GM23338 (cell line): ENCODE data around the gene FKBP1B. TPM values are rescaled to one million over a fixed set of nuclear protein-coding genes. Genes with fewer than 3 reads are reported as not detected.

Experiments used
- ATAC-seq: fragments of 200-7000 bp; cut with Tn5 transposase; 3 replicates; pipeline ENCODE4 v1.9.1; 2020
- DNase-seq: peaks from one replicate; pipeline ENCODE4 v3.0.0-alpha.2; 2015; ENCODE audit warnings: low spot score
- H2AFZ ChIP-seq: fragments of 200-600 bp; sonication (generic); 2 replicates; pipeline ENCODE4 v1.8.0; 2016; ENCODE audit warnings: antibody characterized with exemption, mild to moderate bottlenecking, moderate library complexity
- H3F3A ChIP-seq: fragments of 200-600 bp; sonication (generic); replicated peaks from 2 replicates; pipeline ENCODE4 v1.8.0; 2017; ENCODE audit warnings: antibody characterized with exemption, mixed run types, low read depth
- H3K27ac ChIP-seq: fragments of 200-600 bp; sonication (generic); 2 replicates; pipeline ENCODE4 v1.6.1; 2016; ENCODE audit warnings: low read depth
- H3K27me3 ChIP-seq: fragments of 200-600 bp; sonication (generic); 2 replicates; pipeline ENCODE4 v1.8.0; 2016; ENCODE audit warnings: mild to moderate bottlenecking, mixed run types, moderate library complexity; ENCODE audit not compliant: insufficient read depth
- H3K36me3 ChIP-seq: fragments of 200-600 bp; sonication (generic); 2 replicates; pipeline ENCODE4 v1.8.0; 2016; ENCODE audit warnings: mild to moderate bottlenecking; ENCODE audit not compliant: insufficient read depth
- H3K4me1 ChIP-seq: fragments of 200-600 bp; sonication (generic); 2 replicates; pipeline ENCODE4 v1.8.0; 2016; ENCODE audit warnings: mild to moderate bottlenecking, moderate library complexity; ENCODE audit not compliant: insufficient read depth
- H3K4me2 ChIP-seq: fragments of 200-600 bp; sonication (generic); 2 replicates; pipeline ENCODE4 v1.7.1; 2017; ENCODE audit warnings: mixed run types
- H3K4me3 ChIP-seq: fragments of 200-600 bp; sonication (generic); 2 replicates; pipeline ENCODE4 v1.6.1; 2016; ENCODE audit warnings: mixed run types
- H3K79me2 ChIP-seq: fragments of 200-600 bp; sonication (generic); replicated peaks from 2 replicates; pipeline ENCODE4 v1.8.0; 2017; ENCODE audit warnings: mild to moderate bottlenecking; ENCODE audit not compliant: insufficient read depth
- H3K9me2 ChIP-seq: fragments of 200-600 bp; sonication (generic); 2 replicates; pipeline ENCODE4 v1.8.0; 2017; ENCODE audit not compliant: insufficient read depth
- H4K20me1 ChIP-seq: fragments of 200-600 bp; sonication (generic); replicated peaks from 2 replicates; pipeline ENCODE4 v1.8.0; 2017; ENCODE audit warnings: mild to moderate bottlenecking; ENCODE audit not compliant: insufficient read depth
- H3K27ac Mint-ChIP-seq: 2 replicates; pipeline ENCODE4 v1.8.0; 2020; ENCODE audit warnings: inconsistent platforms, mild to moderate bottlenecking, moderate library complexity, mixed read lengths
- H3K27me3 Mint-ChIP-seq: 3 replicates; pipeline ENCODE4 v1.8.0; 2022; ENCODE audit warnings: low read depth, mild to moderate bottlenecking, moderate library complexity, mixed read lengths, inconsistent platforms; ENCODE audit not compliant: insufficient read depth, poor library complexity
- H3K36me3 Mint-ChIP-seq: 3 replicates; pipeline ENCODE4 v1.8.0; 2021; ENCODE audit warnings: low read depth, mild to moderate bottlenecking, inconsistent platforms, moderate library complexity, mixed read lengths
- H3K4me1 Mint-ChIP-seq: 3 replicates; pipeline ENCODE4 v1.8.0; 2020; ENCODE audit warnings: mild to moderate bottlenecking, inconsistent platforms, mixed read lengths
- H3K4me3 Mint-ChIP-seq: 3 replicates; pipeline ENCODE4 v1.8.0; 2021; ENCODE audit warnings: moderate library complexity, mild to moderate bottlenecking, inconsistent platforms, mixed read lengths
- H3K9me3 Mint-ChIP-seq: 3 replicates; pipeline ENCODE4 v1.8.0; 2020; ENCODE audit warnings: moderate library complexity, mild to moderate bottlenecking, inconsistent platforms, mixed read lengths
- CREB1 ChIP-seq: fragments of 250-450 bp; sonication (Bioruptor Pico); IDR thresholded peaks from 2 replicates; pipeline ENCODE4 v1.5.0; 2020; ENCODE audit warnings: low read depth, mild to moderate bottlenecking, moderate library complexity
- EZH2 ChIP-seq: fragments of 200-600 bp; sonication (generic); IDR thresholded peaks from one replicate; pipeline ENCODE4 v1.8.0; 2017; ENCODE audit warnings: antibody characterized with exemption, mild to moderate bottlenecking, low read depth; ENCODE audit not compliant: unreplicated experiment
- EZH2phosphoT487 ChIP-seq: fragments of 200-600 bp; sonication (generic); IDR thresholded peaks from one replicate; pipeline ENCODE4 v1.8.1; 2018; ENCODE audit warnings: antibody characterized with exemption; ENCODE audit not compliant: unreplicated experiment
- JUNB ChIP-seq: IDR thresholded peaks from one replicate; pipeline ENCODE4 v1.6.1; 2016; ENCODE audit warnings: antibody characterized with exemption; ENCODE audit not compliant: unreplicated experiment
- NANOG ChIP-seq: IDR thresholded peaks from 2 replicates; pipeline ENCODE4 v1.6.1; 2016; ENCODE audit warnings: antibody characterized with exemption, borderline replicate concordance
- POLR2AphosphoS5 ChIP-seq: IDR thresholded peaks from 2 replicates; pipeline ENCODE4 v1.6.1; 2016; ENCODE audit warnings: antibody characterized with exemption, low read depth
- STAT1 ChIP-seq: IDR thresholded peaks from one replicate; pipeline ENCODE4 v1.6.1; 2016; ENCODE audit warnings: antibody characterized with exemption; ENCODE audit not compliant: unreplicated experiment
- ZNF114 ChIP-seq: fragments of 250-450 bp; sonication (Bioruptor Pico); IDR thresholded peaks from 2 replicates; pipeline ENCODE4 v1.5.0; 2020; ENCODE audit warnings: mild to moderate bottlenecking, moderate library complexity
- ZNF331 ChIP-seq: fragments of 250-450 bp; sonication (Bioruptor Pico); IDR thresholded peaks from 2 replicates; pipeline ENCODE4 v1.5.0; 2020; ENCODE audit warnings: low read depth, mild to moderate bottlenecking, moderate library complexity
- polyA plus RNA-seq: library from polyadenylated mRNA; unstranded; fragments of >200 nt; fragmentation: Nextera tagmentation; extraction: Ambion mirVana; gene quantifications from 2 replicates; pipeline ENCODE4 v1.2.1, GENCODE V29; 2016
- total RNA-seq: library from RNA; depleted of rRNA; stranded (reverse); fragments of >200 nt; shearing (Covaris generic); gene quantifications from 2 replicates; pipeline ENCODE4 v1.2.3, GENCODE V29; 2014
- TF ChIP-seq, protein P1 (sequence below): IDR thresholded peaks from one replicate; pipeline ENCODE4 v1.6.1; 2018; ENCODE audit warnings: antibody characterized with exemption; ENCODE audit not compliant: unreplicated experiment
- TF ChIP-seq, protein P2 (sequence below): IDR thresholded peaks from 2 replicates; pipeline ENCODE4 v1.6.1; 2016; ENCODE audit warnings: antibody characterized with exemption
- TF ChIP-seq, protein P3 (sequence below), 2 experiments: fragments of 200-600 bp in 1 of 2; sonication (generic) in 1 of 2; conservative IDR thresholded peaks; 2 replicates each; pipeline versions ENCODE4 v1.5.1 to v1.6.1; 2016 to 2017; ENCODE audit warnings: antibody characterized with exemption in 2 of 2, low read depth in 2 of 2, mild to moderate bottlenecking in 2 of 2, moderate library complexity in 1 of 2

The FKBP1B gene
- total and polyA plus RNA-seq, 2 experiments from 2014 or later = 48.2 to 77.1 TPM

DNA sequence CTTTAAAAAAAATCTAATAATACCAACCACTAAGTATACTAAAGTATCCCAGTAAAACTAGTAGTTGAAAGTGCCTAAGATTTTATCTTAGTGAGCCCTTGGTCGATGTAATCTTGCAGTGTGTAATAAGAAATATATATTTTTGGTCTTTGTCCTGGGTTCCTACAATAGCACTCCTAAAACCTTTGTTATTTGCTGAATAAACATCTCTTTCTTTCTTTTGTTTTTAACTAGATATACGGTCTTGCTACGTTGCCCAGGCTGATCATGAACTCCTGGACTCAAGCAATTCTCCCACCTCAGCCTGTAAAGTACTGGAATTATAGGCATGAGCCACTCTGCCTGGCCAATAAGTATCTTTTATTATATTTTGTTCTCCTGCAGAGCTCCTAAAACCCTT lies 37.5 kb downstream of the FKBP1B start (continued):
- TF ChIP-seq, protein P1, sequence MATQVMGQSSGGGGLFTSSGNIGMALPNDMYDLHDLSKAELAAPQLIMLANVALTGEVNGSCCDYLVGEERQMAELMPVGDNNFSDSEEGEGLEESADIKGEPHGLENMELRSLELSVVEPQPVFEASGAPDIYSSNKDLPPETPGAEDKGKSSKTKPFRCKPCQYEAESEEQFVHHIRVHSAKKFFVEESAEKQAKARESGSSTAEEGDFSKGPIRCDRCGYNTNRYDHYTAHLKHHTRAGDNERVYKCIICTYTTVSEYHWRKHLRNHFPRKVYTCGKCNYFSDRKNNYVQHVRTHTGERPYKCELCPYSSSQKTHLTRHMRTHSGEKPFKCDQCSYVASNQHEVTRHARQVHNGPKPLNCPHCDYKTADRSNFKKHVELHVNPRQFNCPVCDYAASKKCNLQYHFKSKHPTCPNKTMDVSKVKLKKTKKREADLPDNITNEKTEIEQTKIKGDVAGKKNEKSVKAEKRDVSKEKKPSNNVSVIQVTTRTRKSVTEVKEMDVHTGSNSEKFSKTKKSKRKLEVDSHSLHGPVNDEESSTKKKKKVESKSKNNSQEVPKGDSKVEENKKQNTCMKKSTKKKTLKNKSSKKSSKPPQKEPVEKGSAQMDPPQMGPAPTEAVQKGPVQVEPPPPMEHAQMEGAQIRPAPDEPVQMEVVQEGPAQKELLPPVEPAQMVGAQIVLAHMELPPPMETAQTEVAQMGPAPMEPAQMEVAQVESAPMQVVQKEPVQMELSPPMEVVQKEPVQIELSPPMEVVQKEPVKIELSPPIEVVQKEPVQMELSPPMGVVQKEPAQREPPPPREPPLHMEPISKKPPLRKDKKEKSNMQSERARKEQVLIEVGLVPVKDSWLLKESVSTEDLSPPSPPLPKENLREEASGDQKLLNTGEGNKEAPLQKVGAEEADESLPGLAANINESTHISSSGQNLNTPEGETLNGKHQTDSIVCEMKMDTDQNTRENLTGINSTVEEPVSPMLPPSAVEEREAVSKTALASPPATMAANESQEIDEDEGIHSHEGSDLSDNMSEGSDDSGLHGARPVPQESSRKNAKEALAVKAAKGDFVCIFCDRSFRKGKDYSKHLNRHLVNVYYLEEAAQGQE = no peak
- no peak for TF ChIP-seq EZH2phosphoT487
- TF ChIP-seq CREB1 = no peak
- no peak for TF ChIP-seq STAT1
- TF ChIP-seq ZNF331 (CRISPR knock-in tag) = no peak
- TF ChIP-seq POLR2AphosphoS5 = no peak
- TF ChIP-seq NANOG = no peak
- no peak for TF ChIP-seq JUNB
- TF ChIP-seq ZNF114 (CRISPR knock-in tag) = no peak
- TF ChIP-seq, protein P2, sequence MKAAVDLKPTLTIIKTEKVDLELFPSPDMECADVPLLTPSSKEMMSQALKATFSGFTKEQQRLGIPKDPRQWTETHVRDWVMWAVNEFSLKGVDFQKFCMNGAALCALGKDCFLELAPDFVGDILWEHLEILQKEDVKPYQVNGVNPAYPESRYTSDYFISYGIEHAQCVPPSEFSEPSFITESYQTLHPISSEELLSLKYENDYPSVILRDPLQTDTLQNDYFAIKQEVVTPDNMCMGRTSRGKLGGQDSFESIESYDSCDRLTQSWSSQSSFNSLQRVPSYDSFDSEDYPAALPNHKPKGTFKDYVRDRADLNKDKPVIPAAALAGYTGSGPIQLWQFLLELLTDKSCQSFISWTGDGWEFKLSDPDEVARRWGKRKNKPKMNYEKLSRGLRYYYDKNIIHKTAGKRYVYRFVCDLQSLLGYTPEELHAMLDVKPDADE = no peak
- TF ChIP-seq, protein P3, sequence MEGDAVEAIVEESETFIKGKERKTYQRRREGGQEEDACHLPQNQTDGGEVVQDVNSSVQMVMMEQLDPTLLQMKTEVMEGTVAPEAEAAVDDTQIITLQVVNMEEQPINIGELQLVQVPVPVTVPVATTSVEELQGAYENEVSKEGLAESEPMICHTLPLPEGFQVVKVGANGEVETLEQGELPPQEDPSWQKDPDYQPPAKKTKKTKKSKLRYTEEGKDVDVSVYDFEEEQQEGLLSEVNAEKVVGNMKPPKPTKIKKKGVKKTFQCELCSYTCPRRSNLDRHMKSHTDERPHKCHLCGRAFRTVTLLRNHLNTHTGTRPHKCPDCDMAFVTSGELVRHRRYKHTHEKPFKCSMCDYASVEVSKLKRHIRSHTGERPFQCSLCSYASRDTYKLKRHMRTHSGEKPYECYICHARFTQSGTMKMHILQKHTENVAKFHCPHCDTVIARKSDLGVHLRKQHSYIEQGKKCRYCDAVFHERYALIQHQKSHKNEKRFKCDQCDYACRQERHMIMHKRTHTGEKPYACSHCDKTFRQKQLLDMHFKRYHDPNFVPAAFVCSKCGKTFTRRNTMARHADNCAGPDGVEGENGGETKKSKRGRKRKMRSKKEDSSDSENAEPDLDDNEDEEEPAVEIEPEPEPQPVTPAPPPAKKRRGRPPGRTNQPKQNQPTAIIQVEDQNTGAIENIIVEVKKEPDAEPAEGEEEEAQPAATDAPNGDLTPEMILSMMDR (conservative IDR thresholded peaks at IDR 0.05; ENCODE audit: low read depth in 2 of 2) = no peak
- no peak for TF ChIP-seq EZH2

DNA sequence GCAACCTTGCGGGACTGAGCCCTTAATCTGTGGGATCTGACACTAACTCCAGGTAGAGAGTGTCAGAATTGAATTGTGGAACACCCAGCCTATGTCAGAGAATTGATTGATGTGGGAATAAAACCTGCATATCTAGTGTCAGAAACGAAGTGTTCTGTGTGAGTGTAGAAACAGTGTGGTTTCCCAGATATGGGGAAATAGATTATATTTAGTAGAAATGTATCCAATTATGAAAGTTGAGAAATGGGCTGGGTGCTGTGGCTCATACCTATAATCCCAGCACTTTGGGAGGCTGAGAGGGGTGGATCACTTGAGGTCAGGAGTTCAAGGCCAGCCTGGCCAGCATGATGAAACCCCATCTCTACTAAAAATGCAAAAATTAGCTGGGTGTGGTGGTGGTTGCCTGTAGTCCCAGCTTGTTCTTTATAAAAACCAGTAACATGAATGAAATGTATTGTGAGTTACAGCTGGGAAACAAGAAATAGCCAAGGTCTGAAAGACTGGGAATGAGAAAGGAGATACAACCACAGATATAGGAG lies 39.3 kb downstream of the FKBP1B start:
- DNase-seq (no peak), ATAC-seq (no peak)
- Histone ChIP-seq H4K20me1 (no peaks in the 10 kb centered on the region), H3K36me3 (no peaks in the 10 kb centered on the region), H3K9me2 (no peaks in the 10 kb centered on the region), H3F3A (0 out of 2 replicates have a peak, but pooled peaks cover 7% of the 10 kb centered on the region), H3K4me2 (no peak overlapping the region), H3K27ac (no peak overlapping the region), H3K4me3 (no peak overlapping the region), H3K27me3 (no peaks in the 10 kb centered on the region), H3K4me1 (peaks cover 5% of the 10 kb centered on the region; the same call in 1 of the 2 replicates), H2AFZ (no peak overlapping the region), H3K79me2 (no peaks in the 10 kb centered on the region)
- Mint-ChIP-seq H3K9me3 (no peaks in the 10 kb centered on the region), H3K27ac (no peak overlapping the region), H3K36me3 (no peaks in the 10 kb centered on the region), H3K4me3 (no peak overlapping the region), H3K4me1 (peaks cover 5% of the 10 kb centered on the region), H3K27me3 (peaks cover 5% of the 10 kb centered on the region)
- TF ChIP-seq, protein P2 = no peak
- TF ChIP-seq POLR2AphosphoS5 (no peak), JUNB (no peak), ZNF331 (CRISPR knock-in tag) (no peak), EZH2phosphoT487 (no peak)
